HepG2 (cell line): ENCODE data around the gene DDX39B. TPM values are rescaled to one million over a fixed set of nuclear protein-coding genes. Genes with fewer than 3 reads are reported as not detected.
A peak's percentile ranks its signal among the peaks of the same experiment; 100 is the strongest.

Experiments
- EED ChIP-seq: sonication (generic); formaldehyde crosslinking; IDR thresholded peaks from 2 replicates; pipeline ENCODE4 v1.5.0; 2020; ENCODE audit warnings: mild to moderate bottlenecking, missing genetic modification reagents
- GABPB1 ChIP-seq: IDR thresholded peaks from 2 replicates; pipeline ENCODE4 v1.6.1; 2016; ENCODE audit warnings: mild to moderate bottlenecking, missing genetic modification reagents, moderate library complexity, missing compliant biosample characterization
- HNF1B ChIP-seq: sonication (generic); formaldehyde crosslinking; IDR thresholded peaks from 2 replicates; pipeline ENCODE4 v1.5.1; 2020; ENCODE audit warnings: mild to moderate bottlenecking, moderate library complexity, missing genetic modification reagents
- HNF4A ChIP-seq: sonication (generic); formaldehyde crosslinking; IDR thresholded peaks from 2 replicates; pipeline ENCODE4 v1.4.0; 2020; ENCODE audit warnings: missing genetic modification reagents
- HNRNPH1 ChIP-seq: fragments of 200-400 bp; formaldehyde crosslinking; optimal IDR thresholded peaks from 2 replicates; pipeline ENCODE3; 2017; ENCODE audit warnings: mild to moderate bottlenecking, low read depth, low read length
- HNRNPK ChIP-seq: fragments of 200-400 bp; formaldehyde crosslinking; IDR thresholded peaks from 2 replicates; pipeline ENCODE4 v1.6.1; 2018; ENCODE audit warnings: low read length, low read depth, moderate library complexity, mild to moderate bottlenecking; ENCODE audit not compliant: poor library complexity, severe bottlenecking
- IRF2 ChIP-seq: IDR thresholded peaks from 2 replicates; pipeline ENCODE4 v1.6.1; 2018; ENCODE audit warnings: missing genetic modification reagents, missing compliant biosample characterization
- KMT2A ChIP-seq: sonication (generic); formaldehyde crosslinking; IDR thresholded peaks from 2 replicates; pipeline ENCODE4 v1.4.0; 2020; ENCODE audit warnings: missing genetic modification reagents
- MATR3 ChIP-seq: sonication (generic); formaldehyde crosslinking; IDR thresholded peaks from 2 replicates; pipeline ENCODE4 v1.4.0; 2020; ENCODE audit warnings: missing genetic modification reagents
- NBN ChIP-seq: fragments of 450-650 bp; conservative IDR thresholded peaks from 2 replicates; pipeline ENCODE4 v1.6.1; 2017
- WIZ ChIP-seq: sonication (generic); formaldehyde crosslinking; IDR thresholded peaks from 2 replicates; pipeline ENCODE4 v1.5.1; 2020; ENCODE audit warnings: mild to moderate bottlenecking, missing genetic modification reagents
- YEATS4 ChIP-seq: sonication (generic); formaldehyde crosslinking; IDR thresholded peaks from 2 replicates; pipeline ENCODE4 v1.4.0; 2020; ENCODE audit warnings: missing genetic modification reagents, borderline replicate concordance
- ZNF256 ChIP-seq: sonication (generic); formaldehyde crosslinking; conservative IDR thresholded peaks from 2 replicates; pipeline ENCODE4 v1.4.0; 2020; ENCODE audit warnings: missing genetic modification reagents
- ZNF263 ChIP-seq: sonication (generic); formaldehyde crosslinking; IDR thresholded peaks from 2 replicates; pipeline ENCODE4 v1.4.0; 2020; ENCODE audit warnings: missing genetic modification reagents
- ZNF274 ChIP-seq: sonication (generic); formaldehyde crosslinking; IDR thresholded peaks from 2 replicates; pipeline ENCODE4 v1.5.1; 2020; ENCODE audit warnings: mild to moderate bottlenecking, missing genetic modification reagents
- ZNF275 ChIP-seq: sonication (generic); formaldehyde crosslinking; IDR thresholded peaks from 2 replicates; pipeline ENCODE4 v1.8.0; 2022; ENCODE audit warnings: missing genetic modification reagents, mild to moderate bottlenecking, inconsistent platforms, borderline replicate concordance
- ZNF3 ChIP-seq: IDR thresholded peaks from 2 replicates; pipeline ENCODE4 v1.7.0; 2017; ENCODE audit warnings: inconsistent platforms
- ZNF563 ChIP-seq: sonication (generic); formaldehyde crosslinking; IDR thresholded peaks from 2 replicates; pipeline ENCODE4 v1.8.0; 2022; ENCODE audit warnings: mild to moderate bottlenecking, moderate library complexity, missing genetic modification reagents
- ZNF687 ChIP-seq: sonication (generic); formaldehyde crosslinking; IDR thresholded peaks from 2 replicates; pipeline ENCODE4 v1.5.1; 2020; ENCODE audit warnings: mild to moderate bottlenecking, missing genetic modification reagents, moderate library complexity
- ZNF784 ChIP-seq: sonication (generic); formaldehyde crosslinking; IDR thresholded peaks from 2 replicates; pipeline ENCODE4 v1.5.1; 2020; ENCODE audit warnings: missing genetic modification reagents, mild to moderate bottlenecking, borderline replicate concordance
- ZNF891 ChIP-seq: sonication (generic); formaldehyde crosslinking; IDR thresholded peaks from 2 replicates; pipeline ENCODE4 v1.5.0; 2020; ENCODE audit warnings: mild to moderate bottlenecking, missing genetic modification reagents
- polyA plus RNA-seq, 8 experiments: library from polyadenylated mRNA; depleted of rRNA in 3 of 8; stranded (reverse) in 7 of 8; unstranded in 1 of 8; fragments of >200 nt; fragmentation: Illumina TruSeq in 4 of 8; extraction: Trizol in 4 of 8; gene quantifications; 2 replicates each; pipeline versions ENCODE4 v1.2.1 to v1.2.3, GENCODE V29; 2011 to 2016; ENCODE audit warnings: low read depth in 4 of 8, missing spikeins in 1 of 8, mixed read lengths in 1 of 8; ENCODE audit not compliant: insufficient read depth in 1 of 8
- total RNA-seq, 5 experiments: library from RNA; depleted of rRNA; stranded (reverse); fragments of >200 nt; fragmentation: Illumina TruSeq; extraction: Trizol; gene quantifications; 2 replicates each; pipeline ENCODE4 v1.2.3, GENCODE V29; 2016; ENCODE audit warnings: low read depth in 1 of 5

Gene DDX39B
- total and polyA plus RNA-seq, 2 of the 13 experiments (the other 11 are each of a cell fraction or from before 2014, with no cell fraction given), result 570 to 678 TPM

- TF ChIP-seq HNF1B (0 out of 2 replicates have a peak, but pooled peaks have one; percentile 59), HNRNPK (no peak), ZNF274 (CRISPR knock-in tag) (peak; percentile 68; the same call in 1 of the 2 replicates), HNRNPH1 (no peak), HNF4A (CRISPR knock-in tag) (0 out of 2 replicates have a peak, but pooled peaks have one; percentile 3), WIZ (CRISPR knock-in tag) (0 out of 2 replicates have a peak, but pooled peaks have one; percentile 33), ZNF3 (CRISPR knock-in tag) (no peak), KMT2A (CRISPR knock-in tag) (peak; percentile 28; the same call in 1 of the 2 replicates), ZNF563 (CRISPR knock-in tag) (0 out of 2 replicates have a peak, but pooled peaks have one; percentile 44), ZNF256 (CRISPR knock-in tag) (0 out of 2 replicates have a peak, but pooled peaks have one; percentile 37), YEATS4 (CRISPR knock-in tag) (peak; percentile 38; the same call in 1 of the 2 replicates), GABPB1 (CRISPR knock-in tag) (peak; percentile 75), ZNF784 (CRISPR knock-in tag) (0 out of 2 replicates have a peak, but pooled peaks have one; percentile 33), IRF2 (no peak), MATR3 (CRISPR knock-in tag) (no peak), EED (CRISPR knock-in tag) (0 out of 2 replicates have a peak, but pooled peaks have one; percentile 33), NBN (no peak), ZNF891 (CRISPR knock-in tag) (peak; percentile 72; the same call in 1 of the 2 replicates), ZNF687 (CRISPR knock-in tag) (peak; percentile 88), ZNF263 (CRISPR knock-in tag) (peak; percentile 50; the same call in 1 of the 2 replicates), ZNF275 (CRISPR knock-in tag) (no peak)
Measured at GRCh38 chr6:31497531-31498476, 44.0 kb downstream of the DDX39B start, which contains the start of gene MICB (continued).
